A673 (cell line): Measurements from ENCODE around the gene EFL1.
"Not testable (repeated sequence)": the region's sequence is repeated elsewhere in the genome, so short reads cannot be mapped to it uniquely, and the experiment has no call there.

Experiments
- EZH2 ChIP-seq: fragments of 200-600 bp; sonication (generic); IDR thresholded peaks from 2 replicates; pipeline ENCODE4 v1.6.1; 2017; ENCODE audit warnings: borderline replicate concordance, low read depth, mild to moderate bottlenecking, mixed read lengths, antibody characterized with exemption, low read length; ENCODE audit not compliant: poor library complexity, severe bottlenecking
- TF ChIP-seq, protein P1 (sequence below): fragments of 300-800, 200-600 bp; sonication (generic); conservative IDR thresholded peaks from 2 replicates; pipeline ENCODE4 v1.5.1; 2017; ENCODE audit warnings: low read depth, mild to moderate bottlenecking, antibody characterized with exemption, low read length, moderate library complexity, mixed read lengths

DNA sequence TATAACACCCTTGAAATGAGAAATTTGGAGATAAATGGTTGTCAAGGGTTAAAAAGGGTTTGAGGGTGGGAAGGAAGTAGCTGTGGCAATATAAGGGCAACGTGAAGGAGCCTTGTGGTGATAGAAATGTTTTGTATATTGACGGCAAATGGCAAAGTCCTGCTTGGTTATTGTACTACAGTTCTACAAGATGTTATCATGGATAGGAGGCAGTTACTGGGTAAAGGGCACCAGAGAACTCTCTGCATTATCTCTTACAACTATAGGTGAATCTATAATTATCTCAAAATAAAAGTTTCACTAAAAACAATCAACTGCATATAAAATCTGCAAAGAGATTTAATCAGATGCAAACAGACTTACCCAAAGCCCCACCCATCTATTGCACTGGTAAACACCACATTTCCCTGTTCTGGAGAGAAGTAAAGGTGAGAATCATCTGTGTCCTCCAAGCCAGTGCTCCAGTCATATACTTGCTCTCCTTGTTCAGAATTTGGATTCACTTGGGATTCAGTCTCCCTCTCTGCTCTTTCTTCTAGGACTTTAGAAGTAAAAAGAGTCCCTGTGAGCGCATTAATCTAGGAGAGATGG is 24.5 kb downstream of the EFL1 start:
- TF ChIP-seq, protein P1, sequence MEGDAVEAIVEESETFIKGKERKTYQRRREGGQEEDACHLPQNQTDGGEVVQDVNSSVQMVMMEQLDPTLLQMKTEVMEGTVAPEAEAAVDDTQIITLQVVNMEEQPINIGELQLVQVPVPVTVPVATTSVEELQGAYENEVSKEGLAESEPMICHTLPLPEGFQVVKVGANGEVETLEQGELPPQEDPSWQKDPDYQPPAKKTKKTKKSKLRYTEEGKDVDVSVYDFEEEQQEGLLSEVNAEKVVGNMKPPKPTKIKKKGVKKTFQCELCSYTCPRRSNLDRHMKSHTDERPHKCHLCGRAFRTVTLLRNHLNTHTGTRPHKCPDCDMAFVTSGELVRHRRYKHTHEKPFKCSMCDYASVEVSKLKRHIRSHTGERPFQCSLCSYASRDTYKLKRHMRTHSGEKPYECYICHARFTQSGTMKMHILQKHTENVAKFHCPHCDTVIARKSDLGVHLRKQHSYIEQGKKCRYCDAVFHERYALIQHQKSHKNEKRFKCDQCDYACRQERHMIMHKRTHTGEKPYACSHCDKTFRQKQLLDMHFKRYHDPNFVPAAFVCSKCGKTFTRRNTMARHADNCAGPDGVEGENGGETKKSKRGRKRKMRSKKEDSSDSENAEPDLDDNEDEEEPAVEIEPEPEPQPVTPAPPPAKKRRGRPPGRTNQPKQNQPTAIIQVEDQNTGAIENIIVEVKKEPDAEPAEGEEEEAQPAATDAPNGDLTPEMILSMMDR, result not testable (repeated sequence)
- not testable (repeated sequence) for TF ChIP-seq EZH2
